ENCODE results near the gene CHIC1. TPM values are rescaled to one million over a fixed set of nuclear protein-coding genes. Genes with fewer than 3 reads are reported as not detected.

CHIC1 gene
- 4.9 to 6.2 TPM (median 5.9 TPM) in 5 replicates for total RNA-seq (2022; extraction: Qiagen RNA extraction; ENCODE audit: low read depth)

GRCh38 chrX:73562984-73563737 is at the start of gene CHIC1:
Gene CHIC1, plus strand, starts transcription at chrX:73563197. Its CDS starts 88 bp downstream, at chrX:73563285.

Other genes starting within 250 kb of the CHIC1 start
- gene CDX4, start 116.1 kb upstream of the CHIC1 start, total RNA-seq (2022; extraction: Qiagen RNA extraction; ENCODE audit: low read depth), result not detected in 5 replicates

All from A549 treated with DMSO at 1 μM for 4 hours (cell line).